ENCODE data around the gene KIF4A.

The KIF4A gene

GRCh38 chrX:70359458-70359857 is 69.6 kb downstream of the KIF4A start:
- TF ChIP-seq REST (IDR thresholded peaks at IDR 0.05; ENCODE audit: low read depth) (no peak), NFIC (IDR thresholded peaks at IDR 0.05) (no peak), TCF12 (IDR thresholded peaks at IDR 0.05; ENCODE audit: low read depth) (no peak), USF1 (IDR thresholded peaks at IDR 0.05) (no peak), CEBPB (IDR thresholded peaks at IDR 0.05) (no peak), MAX (IDR thresholded peaks at IDR 0.05) (no peak), CREB1 (IDR thresholded peaks at IDR 0.05; ENCODE audit: low read depth) (no peak), ZBTB7A (IDR thresholded peaks at IDR 0.05; ENCODE audit: low read depth) (no peak), FOXM1 (IDR thresholded peaks at IDR 0.05; ENCODE audit: borderline replicate concordance, low read depth) (no peak), RAD21 (IDR thresholded peaks at IDR 0.05; ENCODE audit: low read depth) (no peak), EGR1 (IDR thresholded peaks at IDR 0.05) (no peak), YY1 (IDR thresholded peaks at IDR 0.05; ENCODE audit: low read depth) (no peak), EP300 (IDR thresholded peaks at IDR 0.05; ENCODE audit: borderline replicate concordance) (no peak), TAF1 (IDR thresholded peaks at IDR 0.05; ENCODE audit: low read depth) (no peak), TEAD4 (IDR thresholded peaks at IDR 0.05) (no peak)

GRCh38 chrX:70360366-70360765 is 70.5 kb downstream of the KIF4A start:
- no peak for TF ChIP-seq TAF1 (IDR thresholded peaks at IDR 0.05; ENCODE audit: low read depth)
- no peak for TF ChIP-seq RAD21 (IDR thresholded peaks at IDR 0.05; ENCODE audit: low read depth)
- no peak for TF ChIP-seq TCF12 (IDR thresholded peaks at IDR 0.05; ENCODE audit: low read depth)
- TF ChIP-seq EGR1 (IDR thresholded peaks at IDR 0.05), result no peak
- no peak for TF ChIP-seq NFIC (IDR thresholded peaks at IDR 0.05)
- no peak for TF ChIP-seq EP300 (IDR thresholded peaks at IDR 0.05; ENCODE audit: borderline replicate concordance)
- TF ChIP-seq USF1 (IDR thresholded peaks at IDR 0.05), result no peak
- no peak for TF ChIP-seq REST (IDR thresholded peaks at IDR 0.05; ENCODE audit: low read depth)
- TF ChIP-seq ZBTB7A (IDR thresholded peaks at IDR 0.05; ENCODE audit: low read depth), result no peak
- TF ChIP-seq TEAD4 (IDR thresholded peaks at IDR 0.05), result no peak
- no peak for TF ChIP-seq YY1 (IDR thresholded peaks at IDR 0.05; ENCODE audit: low read depth)
- TF ChIP-seq CREB1 (IDR thresholded peaks at IDR 0.05; ENCODE audit: low read depth), result no peak
- TF ChIP-seq MAX (IDR thresholded peaks at IDR 0.05), result no peak
- TF ChIP-seq CEBPB (IDR thresholded peaks at IDR 0.05), result no peak
- no peak for TF ChIP-seq FOXM1 (IDR thresholded peaks at IDR 0.05; ENCODE audit: borderline replicate concordance, low read depth)

GRCh38 chrX:70386235-70386634 is 96.3 kb downstream of the KIF4A start:
- TF ChIP-seq TCF12 (IDR thresholded peaks at IDR 0.05; ENCODE audit: low read depth) (no peak), NFIC (IDR thresholded peaks at IDR 0.05) (no peak), CREB1 (IDR thresholded peaks at IDR 0.05; ENCODE audit: low read depth) (no peak), YY1 (IDR thresholded peaks at IDR 0.05; ENCODE audit: low read depth) (no peak), USF1 (IDR thresholded peaks at IDR 0.05) (no peak), REST (IDR thresholded peaks at IDR 0.05; ENCODE audit: low read depth) (no peak), EP300 (IDR thresholded peaks at IDR 0.05; ENCODE audit: borderline replicate concordance) (no peak), TAF1 (IDR thresholded peaks at IDR 0.05; ENCODE audit: low read depth) (no peak), RAD21 (IDR thresholded peaks at IDR 0.05; ENCODE audit: low read depth) (no peak), FOXM1 (IDR thresholded peaks at IDR 0.05; ENCODE audit: borderline replicate concordance, low read depth) (no peak), TEAD4 (IDR thresholded peaks at IDR 0.05) (no peak)

- TF ChIP-seq EP300 (IDR thresholded peaks at IDR 0.05; ENCODE audit: borderline replicate concordance) (no peak), TAF1 (IDR thresholded peaks at IDR 0.05; ENCODE audit: low read depth) (no peak), CREB1 (IDR thresholded peaks at IDR 0.05; ENCODE audit: low read depth) (no peak), TEAD4 (IDR thresholded peaks at IDR 0.05) (no peak), TCF12 (IDR thresholded peaks at IDR 0.05; ENCODE audit: low read depth) (no peak), YY1 (IDR thresholded peaks at IDR 0.05; ENCODE audit: low read depth) (no peak), MAX (IDR thresholded peaks at IDR 0.05) (no peak)
Measured at GRCh38 chrX:70398899-70399298, 109.0 kb downstream of the KIF4A start.

Measured in Ishikawa (cell line).